GM19463 (cell line): ENCODE measurements around the gene FCGR1A.
"Not testable (repeated sequence)": the region's sequence is repeated elsewhere in the genome, so short reads cannot be mapped to it uniquely, and the experiment has no call there.

Experiments used
- ATAC-seq: cut with Tn5 transposase; IDR thresholded peaks from one replicate; pipeline ENCODE4 v1.9.1; 2021; ENCODE audit warnings: mild to moderate bottlenecking, moderate library complexity; ENCODE audit not compliant: unreplicated experiment

Gene FCGR1A

DNA sequence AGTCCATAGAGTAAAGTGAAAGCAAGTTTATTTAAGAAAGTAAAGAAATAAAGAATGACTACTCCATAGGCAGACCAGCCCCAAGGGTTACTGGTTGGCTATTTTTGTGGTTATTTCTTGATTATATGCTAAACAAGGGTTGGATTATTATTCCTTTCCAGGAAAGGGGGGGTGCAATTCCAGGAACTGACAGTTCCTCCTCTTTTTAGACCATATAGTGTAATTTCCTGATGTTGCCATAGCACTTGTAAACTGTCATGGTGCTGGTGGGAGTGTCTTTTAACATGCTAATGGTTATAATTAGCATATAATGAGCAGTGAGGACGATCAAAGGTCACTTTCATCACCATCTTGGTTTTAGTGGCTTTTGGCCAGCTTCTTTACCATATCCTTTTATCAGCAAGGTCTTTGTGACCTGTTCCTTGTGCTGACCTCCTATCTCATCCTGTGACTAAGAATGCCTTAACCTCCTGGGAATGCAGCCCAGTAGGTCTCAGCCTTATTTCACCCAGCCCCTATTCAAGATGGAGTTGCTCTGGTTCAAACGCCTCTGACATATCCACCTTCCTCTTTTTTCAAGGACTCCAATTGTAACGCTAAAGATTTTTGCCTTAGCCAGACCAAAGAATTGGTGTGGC lies 6.9 kb upstream of the FCGR1A start:
- not testable (repeated sequence) for ATAC-seq

GRCh38 chr1:149777084-149777483 lies 5.4 kb upstream of the FCGR1A start:
- not testable (repeated sequence) for ATAC-seq

- not testable (repeated sequence) for ATAC-seq
Measured at GRCh38 chr1:149778313-149778712, 4.2 kb upstream of the FCGR1A start.

DNA sequence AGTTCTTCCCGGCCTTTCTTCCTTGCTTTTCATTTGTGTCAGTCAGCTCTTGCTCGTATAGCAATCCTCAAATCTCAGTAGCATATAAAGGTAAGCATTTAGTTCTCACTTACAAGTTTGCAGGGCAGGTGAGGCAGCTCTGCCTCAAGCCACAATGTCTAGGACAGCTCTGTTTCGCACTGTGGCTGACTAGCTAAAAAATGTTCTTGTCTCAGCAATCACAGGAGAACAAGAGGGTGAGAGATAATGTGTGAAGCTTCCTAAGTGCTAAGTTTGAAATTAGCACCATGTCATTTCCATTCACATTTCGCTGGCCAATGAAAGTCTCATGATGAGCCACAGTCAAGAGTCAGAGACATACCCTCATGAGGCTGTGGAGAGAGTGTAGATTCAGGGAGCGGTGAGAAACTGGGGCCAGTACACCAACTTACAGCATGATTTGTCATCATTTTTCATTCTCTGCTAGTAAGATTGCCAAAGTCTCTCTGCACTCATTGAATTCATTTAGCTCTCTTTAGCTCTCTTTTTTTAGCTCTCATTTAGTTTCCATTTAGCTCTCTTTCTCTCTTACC lies 995 bp upstream of the FCGR1A start:
- not testable (repeated sequence) for ATAC-seq

DNA sequence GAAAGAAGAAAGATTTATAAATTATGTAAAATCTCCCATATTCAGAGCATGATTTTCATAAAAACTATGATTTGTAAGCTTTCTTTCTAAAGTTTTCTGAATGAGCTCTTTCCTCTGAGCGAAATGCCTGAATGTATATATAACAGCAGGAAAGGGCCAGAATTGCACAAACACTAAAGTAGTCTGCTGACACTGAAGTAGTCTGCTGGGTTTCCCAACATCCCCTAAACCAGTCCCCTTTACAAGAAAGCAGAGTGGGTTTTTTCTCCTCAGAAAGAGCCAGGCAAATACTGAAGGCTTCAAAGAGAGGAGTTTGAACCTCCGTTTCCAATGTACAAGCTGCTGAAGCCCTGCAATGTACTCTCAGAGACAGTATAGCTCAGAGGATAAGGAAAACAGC lies 795 bp downstream of the FCGR1A start:
- not testable (repeated sequence) for ATAC-seq

DNA sequence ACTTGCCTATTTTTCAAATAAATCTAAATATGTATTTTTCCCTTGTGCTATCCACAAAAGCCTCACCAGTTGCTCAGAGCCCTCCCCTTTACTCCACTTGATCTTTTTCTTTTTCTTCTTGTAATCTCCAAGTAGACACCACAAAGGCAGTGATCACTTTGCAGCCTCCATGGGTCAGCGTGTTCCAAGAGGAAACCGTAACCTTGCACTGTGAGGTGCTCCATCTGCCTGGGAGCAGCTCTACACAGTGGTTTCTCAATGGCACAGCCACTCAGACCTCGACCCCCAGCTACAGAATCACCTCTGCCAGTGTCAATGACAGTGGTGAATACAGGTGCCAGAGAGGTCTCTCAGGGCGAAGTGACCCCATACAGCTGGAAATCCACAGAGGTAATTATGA lies 1.4 kb downstream of the FCGR1A start:
- ATAC-seq, result not testable (repeated sequence)

- not testable (repeated sequence) for ATAC-seq
Measured at GRCh38 chr1:149787688-149788451, 5.4 kb downstream of the FCGR1A start.

- ATAC-seq, result peak; percentile 61
Measured at GRCh38 chr1:149792502-149792901, 10.0 kb downstream of the FCGR1A start.

DNA sequence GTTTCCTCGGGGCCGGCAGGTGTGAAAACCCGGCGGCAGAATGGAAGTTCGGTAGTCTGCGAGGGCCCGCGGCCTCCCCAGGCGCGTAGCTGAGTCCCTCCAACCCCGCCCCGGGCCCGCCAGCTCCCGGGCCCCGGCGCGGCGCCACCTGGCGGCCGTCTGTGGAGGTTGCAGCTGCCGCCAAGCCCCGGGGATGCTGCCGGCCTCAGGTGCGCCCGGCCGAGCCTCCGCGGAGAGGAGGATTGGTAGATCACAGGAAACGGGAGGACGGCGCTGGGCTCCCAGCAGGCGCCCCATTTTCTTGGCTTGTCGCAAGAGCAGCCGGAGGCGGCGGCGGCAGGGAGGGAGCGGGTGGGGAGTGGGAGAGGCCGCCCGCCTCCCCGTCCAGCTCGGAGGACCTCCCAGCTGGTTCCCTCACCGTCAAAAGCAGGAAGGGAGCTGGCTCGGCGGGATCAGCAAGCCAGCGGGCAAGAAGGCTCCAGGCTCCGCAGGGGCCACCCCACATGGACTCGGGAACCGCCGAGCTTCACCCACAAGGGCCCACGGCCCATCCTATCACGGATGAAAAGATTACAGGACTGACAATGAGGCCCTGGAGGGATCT lies 10.5 kb downstream of the FCGR1A start:
- ATAC-seq, result peak; percentile 82

- not testable (repeated sequence) for ATAC-seq
Measured at GRCh38 chr1:149793885-149794284, 11.4 kb downstream of the FCGR1A start.

DNA sequence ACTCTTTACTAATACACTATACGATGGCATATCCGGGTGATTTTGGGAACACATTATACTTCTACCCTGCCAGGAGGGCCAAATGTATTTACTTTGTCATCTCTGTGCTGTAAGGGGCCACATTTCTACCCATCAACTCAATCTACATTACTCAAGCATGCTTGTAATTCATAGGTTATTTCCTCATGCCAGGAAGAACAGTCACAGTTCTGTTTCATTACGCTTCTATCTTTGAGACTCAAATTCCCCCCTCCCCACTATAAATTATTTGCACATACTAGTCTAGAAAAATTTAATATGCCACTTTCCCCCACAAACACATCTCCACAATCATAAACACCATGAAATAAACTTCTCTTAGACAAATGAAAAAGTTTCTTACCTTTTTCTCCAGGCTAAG lies 19.1 kb downstream of the FCGR1A start:
- not testable (repeated sequence) for ATAC-seq

- ATAC-seq, result not testable (repeated sequence)
Measured at GRCh38 chr1:149804417-149805080, 22.1 kb downstream of the FCGR1A start.

GRCh38 chr1:149810697-149811405 lies 28.4 kb downstream of the FCGR1A start:
- ATAC-seq, result not testable (repeated sequence)

DNA sequence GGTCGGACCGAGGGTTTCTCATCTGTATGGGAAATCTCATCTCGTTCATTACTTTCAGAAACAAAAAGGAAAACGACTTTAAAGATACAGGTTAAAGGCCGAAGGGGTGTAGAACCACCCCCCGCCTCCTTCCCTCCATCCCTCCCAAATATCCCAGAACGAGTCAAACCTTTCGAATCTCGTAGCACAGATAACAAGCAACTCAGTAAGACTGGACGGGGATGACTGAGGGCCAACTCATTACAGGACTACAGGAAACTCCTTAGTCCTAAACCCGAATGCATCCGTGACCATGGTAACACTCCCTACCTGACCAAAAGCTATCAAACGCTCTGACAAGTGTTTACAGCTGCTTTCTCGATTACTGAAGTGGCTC lies 29.0 kb downstream of the FCGR1A start:
- ATAC-seq, result peak; percentile 27

GRCh38 chr1:149811890-149812829 lies 29.7 kb downstream of the FCGR1A start:
- ATAC-seq, result peak; percentile 72

DNA sequence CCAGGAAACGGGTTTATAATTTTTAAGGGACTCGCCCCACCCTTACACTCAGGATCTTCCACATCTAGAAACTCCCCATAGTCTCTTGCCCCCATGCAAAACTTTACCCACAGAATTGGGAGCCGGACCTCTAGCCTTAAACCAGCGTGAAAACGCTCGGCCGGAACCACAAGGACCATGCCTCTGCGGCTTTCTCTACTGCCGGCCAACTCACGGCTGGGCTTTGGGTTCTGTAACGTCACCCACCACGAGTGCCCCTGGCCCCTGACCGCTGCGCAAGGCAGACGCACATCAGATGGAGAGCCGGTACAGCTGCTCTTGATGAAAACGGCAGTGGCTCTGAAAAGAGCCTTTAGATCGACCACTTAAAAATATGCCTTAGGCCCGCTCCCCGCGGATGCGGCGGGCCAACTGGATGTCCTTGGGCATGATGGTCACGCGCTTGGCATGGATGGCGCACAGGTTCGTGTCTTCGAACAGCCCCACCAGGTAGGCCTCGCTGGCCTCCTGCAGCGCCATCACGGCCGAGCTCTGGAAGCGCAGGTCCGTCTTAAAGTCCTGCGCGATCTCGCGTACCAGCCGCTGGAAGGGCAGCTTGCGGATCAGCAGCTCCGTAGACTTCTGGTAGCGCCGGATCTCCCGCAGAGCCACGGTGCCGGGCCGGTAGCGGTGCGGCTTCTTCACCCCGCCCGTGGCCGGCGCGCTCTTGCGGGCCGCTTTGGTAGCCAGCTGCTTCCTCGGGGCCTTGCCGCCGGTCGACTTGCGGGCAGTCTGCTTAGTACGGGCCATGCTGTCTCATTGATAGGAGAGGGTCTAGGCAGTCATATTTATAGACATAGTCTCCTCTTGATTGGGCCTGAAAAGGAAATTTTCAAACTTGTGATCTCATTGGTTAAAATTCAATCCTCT lies 30.7 kb downstream of the FCGR1A start:
- ATAC-seq, result peak; percentile 8

DNA sequence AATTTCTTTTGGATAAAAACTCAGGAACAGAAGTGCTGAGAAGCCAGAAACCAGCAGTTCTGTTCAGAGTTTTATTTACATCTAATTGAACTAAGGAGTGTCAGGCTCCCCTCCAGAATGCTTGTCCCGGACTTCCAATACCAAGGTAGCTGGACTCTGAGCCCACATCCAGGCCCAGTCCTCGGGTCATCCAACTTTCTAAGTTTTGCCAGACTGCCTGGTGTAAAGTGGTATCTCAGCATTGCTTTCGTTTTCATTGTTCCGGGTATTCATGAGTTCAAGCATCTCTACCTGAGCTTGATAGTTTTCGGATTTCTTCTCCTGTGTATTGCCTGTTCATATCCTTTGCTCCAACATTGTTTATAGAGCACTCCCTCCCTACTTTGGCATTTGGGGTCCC lies 37.9 kb downstream of the FCGR1A start:
- not testable (repeated sequence) for ATAC-seq

DNA sequence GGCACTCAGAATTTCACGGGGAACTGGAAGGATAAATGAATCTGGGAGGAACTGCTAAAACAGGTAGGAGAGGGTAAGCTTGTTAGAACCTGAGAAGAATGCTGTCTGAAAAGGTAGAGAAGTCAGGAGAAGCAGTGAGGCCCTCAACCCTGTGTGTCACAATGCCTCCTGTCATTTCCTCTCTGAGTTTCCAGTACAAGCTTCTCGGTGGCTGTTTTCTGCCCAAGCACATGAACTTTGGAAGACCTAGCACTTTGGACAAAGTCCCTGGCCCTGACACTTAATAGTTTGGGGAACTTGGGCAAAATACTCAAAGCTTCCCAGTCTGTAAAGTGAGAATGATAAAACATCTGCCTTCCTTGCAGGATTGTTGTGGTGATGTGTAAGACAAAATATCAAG lies 44.1 kb downstream of the FCGR1A start:
- ATAC-seq, result not testable (repeated sequence)
